Measurements from ENCODE around the gene LCA5. TPM values are rescaled to one million over a fixed set of nuclear protein-coding genes. Genes with fewer than 3 reads are reported as not detected.

Gene LCA5
- total RNA-seq = 6.8 and 7.3 TPM in 2 replicates

GRCh38 chr6:79536954-79537747, at the start of gene LCA5:
LCA5 (minus strand) TSS chr6:79537430; CDS start chr6:79518894, 18,536 bp downstream.

Small RNA genes lying within 50 kb of the gene (small RNA-seq; reads per million reads assigned to genes)
- not detected for gene DBIP1

Other genes with a start within 250 kb of the LCA5 start
- gene SH3BGRL2, start 93.9 kb upstream of the LCA5 start, total RNA-seq = 36.4 and 62.7 TPM in 2 replicates

Measured in thoracic aorta endothelial cell (primary cell).